ENCODE results near the gene RALB. TPM values are rescaled to one million over a fixed set of nuclear protein-coding genes. Genes with fewer than 3 reads are reported as not detected.
A peak's percentile ranks its signal among the peaks of the same experiment; 100 is the strongest.

Gene RALB
- polyA plus RNA-seq, 1 experiment = 69.6 TPM

DNA sequence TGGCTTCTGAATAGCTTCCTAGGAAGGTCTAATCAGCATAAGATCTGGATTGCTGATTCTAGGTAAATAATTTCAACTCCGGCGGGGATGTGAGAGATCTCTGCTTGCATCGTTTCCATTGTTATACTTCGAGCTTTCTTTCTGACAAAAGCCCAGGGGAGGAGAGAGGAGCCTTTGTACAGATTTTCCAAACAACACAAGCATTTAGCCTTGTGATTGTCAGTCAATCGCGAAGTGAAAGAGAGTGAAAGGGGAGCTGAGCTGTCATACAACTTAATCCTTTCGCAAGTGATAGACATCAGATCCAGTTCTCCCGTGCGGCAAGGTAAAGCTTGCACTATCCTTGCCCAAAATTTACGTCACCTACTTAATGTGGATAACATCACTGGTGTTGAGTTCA, 26.2 kb downstream of the RALB start:
- no peak for DNase-seq (ENCODE audit: low read depth, low spot score)
- H3K27me3 ChIP-seq (ENCODE audit: control insufficient read depth, insufficient read depth, low read length) = no peaks in the 10 kb centered on the region
- no peak overlapping the region for H3K4me3 ChIP-seq (ENCODE audit: low read depth, low read length)
- TF ChIP-seq, protein P1, sequence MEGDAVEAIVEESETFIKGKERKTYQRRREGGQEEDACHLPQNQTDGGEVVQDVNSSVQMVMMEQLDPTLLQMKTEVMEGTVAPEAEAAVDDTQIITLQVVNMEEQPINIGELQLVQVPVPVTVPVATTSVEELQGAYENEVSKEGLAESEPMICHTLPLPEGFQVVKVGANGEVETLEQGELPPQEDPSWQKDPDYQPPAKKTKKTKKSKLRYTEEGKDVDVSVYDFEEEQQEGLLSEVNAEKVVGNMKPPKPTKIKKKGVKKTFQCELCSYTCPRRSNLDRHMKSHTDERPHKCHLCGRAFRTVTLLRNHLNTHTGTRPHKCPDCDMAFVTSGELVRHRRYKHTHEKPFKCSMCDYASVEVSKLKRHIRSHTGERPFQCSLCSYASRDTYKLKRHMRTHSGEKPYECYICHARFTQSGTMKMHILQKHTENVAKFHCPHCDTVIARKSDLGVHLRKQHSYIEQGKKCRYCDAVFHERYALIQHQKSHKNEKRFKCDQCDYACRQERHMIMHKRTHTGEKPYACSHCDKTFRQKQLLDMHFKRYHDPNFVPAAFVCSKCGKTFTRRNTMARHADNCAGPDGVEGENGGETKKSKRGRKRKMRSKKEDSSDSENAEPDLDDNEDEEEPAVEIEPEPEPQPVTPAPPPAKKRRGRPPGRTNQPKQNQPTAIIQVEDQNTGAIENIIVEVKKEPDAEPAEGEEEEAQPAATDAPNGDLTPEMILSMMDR (IDR thresholded peaks at IDR 0.05; ENCODE audit: low read depth, low read length) = no peak
- POLR2A ChIA-PET = no interaction called here
- CTCF ChIA-PET = interaction anchor here (1.8 kb wide), 1 partner anchor 34 kb away, joined by 4 read pairs; no protein-coding TSS in a partner anchor
- 0 out of 2 replicates have a peak, but pooled peaks cover 4% of the 10 kb centered on the region for H3K9me3 ChIP-seq (ENCODE audit: control insufficient read depth, insufficient read depth, low read length)
- no peak overlapping the region for H3K27ac ChIP-seq (ENCODE audit: low read depth, low read length)

DNA sequence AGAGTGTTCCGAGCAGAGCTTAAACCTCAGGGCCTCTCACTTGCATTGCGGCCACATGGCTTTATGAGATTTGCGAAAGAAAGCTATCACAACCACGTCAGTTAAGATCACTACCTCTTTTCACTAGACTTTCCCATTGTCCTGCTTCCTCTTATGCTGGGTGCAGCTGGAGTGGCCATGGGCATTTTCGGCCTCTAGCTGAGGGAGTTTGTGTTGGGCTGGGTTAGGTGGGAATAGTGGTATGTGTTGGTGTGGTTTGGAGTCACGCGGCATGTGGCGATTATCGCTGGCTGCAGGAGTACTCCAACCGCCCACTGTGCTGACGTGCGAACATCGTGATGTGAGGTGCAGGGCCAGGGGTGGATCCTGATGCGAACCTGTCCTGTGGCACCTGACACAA, 27.1 kb downstream of the RALB start:
- CTCF ChIA-PET = interaction anchor here (1.2 to 1.8 kb wide), 2 partner anchors 9 to 33 kb away, joined by 3 to 4 read pairs; no protein-coding TSS in a partner anchor

DNA sequence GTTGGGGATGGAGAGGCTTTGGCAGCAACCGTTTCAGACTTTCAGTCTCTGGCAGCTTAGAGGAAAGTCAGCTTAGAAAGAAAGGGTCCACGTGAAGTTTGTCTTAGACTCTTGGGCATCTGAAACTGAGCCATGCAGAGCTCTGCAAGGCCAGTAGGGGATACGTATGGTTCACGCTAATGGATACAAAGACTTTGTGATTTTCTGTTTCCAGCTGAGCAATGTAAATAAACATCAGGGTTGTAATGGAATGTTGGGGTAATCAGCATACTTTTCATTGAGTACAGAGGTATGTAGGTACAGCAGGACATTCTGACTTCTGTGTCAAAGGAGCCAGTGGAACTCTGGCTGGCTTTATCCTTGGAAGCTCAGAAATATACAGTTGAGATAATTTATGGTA, 31.0 kb downstream of the RALB start:
- ChIA-PET CTCF (interaction anchor here (0.6 to 2.9 kb wide), 17 partner anchors 9 to 397 kb away, joined by 3 to 39 read pairs (median 7); partner anchors contain the start of gene RALB), POLR2A (interaction anchor here (0.7 to 1.4 kb wide), 4 partner anchors 20 to 306 kb away, joined by 3 to 10 read pairs (median 3); partner anchors contain the start of gene RALB)
- 0 out of 2 replicates have a peak, but pooled peaks cover 4% of the 10 kb centered on the region for H3K9me3 ChIP-seq (ENCODE audit: control insufficient read depth, insufficient read depth, low read length)
- H3K27me3 ChIP-seq (ENCODE audit: control insufficient read depth, insufficient read depth, low read length) = no peaks in the 10 kb centered on the region
- TF ChIP-seq, protein P1 (IDR thresholded peaks at IDR 0.05; ENCODE audit: low read depth, low read length) = peak; percentile 75
- peak; percentile 26 for DNase-seq (ENCODE audit: low read depth, low spot score)
- no peak overlapping the region for H3K27ac ChIP-seq (ENCODE audit: low read depth, low read length)
- no peak overlapping the region for H3K4me3 ChIP-seq (ENCODE audit: low read depth, low read length)

More for the DNA sequence above, 27.1 kb downstream of the RALB start:
- TF ChIP-seq, protein P1 (IDR thresholded peaks at IDR 0.05; ENCODE audit: low read depth, low read length) = no peak
- POLR2A ChIA-PET = no interaction called here
- no peak overlapping the region for H3K4me3 ChIP-seq (ENCODE audit: low read depth, low read length)
- DNase-seq (ENCODE audit: low read depth, low spot score) = no peak
- H3K27me3 ChIP-seq (ENCODE audit: control insufficient read depth, insufficient read depth, low read length) = no peaks in the 10 kb centered on the region
- H3K27ac ChIP-seq (ENCODE audit: low read depth, low read length) = no peak overlapping the region
- 0 out of 2 replicates have a peak, but pooled peaks cover 4% of the 10 kb centered on the region for H3K9me3 ChIP-seq (ENCODE audit: control insufficient read depth, insufficient read depth, low read length)

DNA sequence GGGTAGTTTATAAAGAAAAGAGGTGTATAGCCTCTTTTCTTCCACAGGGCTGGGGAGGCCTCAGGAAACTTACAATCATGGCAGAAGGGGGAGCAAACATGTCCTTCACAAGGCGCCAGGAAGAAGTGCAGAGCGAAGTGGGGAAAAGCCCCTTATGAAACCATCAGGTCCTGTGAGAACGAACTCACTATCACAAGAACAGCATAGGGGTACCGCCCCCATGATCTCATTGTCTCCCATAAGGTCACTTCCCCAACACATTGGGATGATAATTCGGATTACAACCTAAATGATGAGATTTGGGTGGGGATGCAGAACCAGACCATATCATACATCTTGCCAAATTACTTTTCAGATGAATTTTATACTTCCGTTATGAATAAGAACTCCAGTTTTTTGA, 32.4 kb downstream of the RALB start:
- Histone ChIP-seq H3K27ac (ENCODE audit: low read depth, low read length) (no peak overlapping the region), H3K9me3 (ENCODE audit: control insufficient read depth, insufficient read depth, low read length) (no peaks in the 10 kb centered on the region), H3K4me3 (ENCODE audit: low read depth, low read length) (no peak overlapping the region), H3K27me3 (ENCODE audit: control insufficient read depth, insufficient read depth, low read length) (no peaks in the 10 kb centered on the region)
- TF ChIP-seq, protein P1 (IDR thresholded peaks at IDR 0.05; ENCODE audit: low read depth, low read length) = no peak
- CTCF ChIA-PET = interaction anchor here (1.0 to 1.6 kb wide), 2 partner anchors 14 to 33 kb away, joined by 3 to 4 read pairs; partner anchors contain the start of gene RALB
- DNase-seq (ENCODE audit: low read depth, low spot score) = no peak
- POLR2A ChIA-PET = no interaction called here

DNA sequence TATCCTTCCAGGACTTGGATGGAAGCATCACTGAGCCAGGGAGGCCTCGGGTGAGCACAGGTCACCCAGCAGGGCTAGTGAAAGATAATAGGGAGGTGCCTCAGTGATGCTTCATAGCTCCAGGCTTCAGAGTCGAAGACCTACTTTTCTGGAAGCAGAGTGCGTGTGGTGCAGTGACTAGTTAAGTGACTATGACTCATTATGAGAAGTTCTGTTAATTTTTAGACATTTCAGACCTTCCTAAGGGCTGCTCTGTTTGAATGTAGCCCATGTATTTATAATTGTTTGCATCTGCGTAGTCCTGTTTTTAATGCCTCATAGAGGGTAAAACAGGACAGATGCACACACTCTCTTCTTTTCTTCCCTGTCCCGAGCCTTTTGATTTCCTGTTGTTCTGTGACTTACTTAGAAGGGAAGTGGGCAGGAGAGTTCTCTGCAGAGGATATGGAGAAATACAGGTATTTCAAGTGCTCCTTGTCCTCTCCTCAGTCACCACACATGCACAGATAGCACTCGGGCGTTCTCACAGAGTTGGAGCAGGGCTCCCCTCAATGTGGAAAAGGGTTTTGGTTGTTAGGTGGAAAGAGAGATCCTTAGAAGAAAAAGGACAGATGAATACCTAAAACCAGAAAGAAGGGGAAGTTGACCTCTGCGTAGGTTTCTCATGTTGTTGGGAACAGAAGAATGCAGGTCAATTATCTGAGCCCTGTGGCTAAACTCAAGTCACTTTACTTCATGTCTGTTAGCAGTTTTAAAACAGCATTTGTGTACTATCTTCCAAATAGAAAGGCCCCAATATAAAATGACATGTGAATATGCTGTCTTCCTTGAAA, 34.7 kb downstream of the RALB start:
- H3K27me3 ChIP-seq (ENCODE audit: control insufficient read depth, insufficient read depth, low read length) = no peaks in the 10 kb centered on the region
- ChIA-PET POLR2A (interaction anchor here (1.0 to 1.1 kb wide), 3 partner anchors 11 to 35 kb away, joined by 3 read pairs; partner anchors contain the start of gene RALB), CTCF (interaction anchor here (1.0 to 1.1 kb wide), 2 partner anchors 26 to 394 kb away, joined by 3 to 5 read pairs; no protein-coding TSS in a partner anchor)
- no peaks in the 10 kb centered on the region for H3K9me3 ChIP-seq (ENCODE audit: control insufficient read depth, insufficient read depth, low read length)
- TF ChIP-seq, protein P1 (IDR thresholded peaks at IDR 0.05; ENCODE audit: low read depth, low read length) = no peak
- H3K4me3 ChIP-seq (ENCODE audit: low read depth, low read length) = no peak overlapping the region
- DNase-seq (ENCODE audit: low read depth, low spot score) = peak; percentile 66
- H3K27ac ChIP-seq (ENCODE audit: low read depth, low read length) = peak overlapping the region; percentile 69

Data from AG04450 (cell line).